ENCODE data around the gene TNS1. TPM values are rescaled to one million over a fixed set of nuclear protein-coding genes. Genes with fewer than 3 reads are reported as not detected.

The TNS1 gene
- total RNA-seq, 1 experiment from 2014 or later, result 6.2 TPM

DNA sequence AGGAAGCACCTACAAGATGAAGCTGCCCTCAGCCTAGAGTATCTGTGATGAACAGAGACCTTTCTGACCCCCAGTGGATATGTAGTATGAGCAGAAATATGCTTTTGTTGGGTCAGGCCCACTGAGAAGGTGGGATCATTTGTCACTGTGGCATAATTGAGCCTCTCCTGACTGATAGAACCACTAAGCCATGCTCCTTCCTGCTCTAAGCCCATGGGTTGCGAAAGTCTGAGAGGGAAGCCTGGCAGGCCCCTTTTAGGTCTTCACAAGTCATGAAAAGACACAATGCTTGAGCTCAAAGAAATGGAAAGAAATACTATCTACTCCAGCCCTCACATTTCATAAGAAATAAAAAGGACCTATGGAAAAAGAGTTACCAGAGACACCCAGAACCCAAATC lies 127.7 kb downstream of the TNS1 start:
- intact Hi-C loops (cut with micrococcal nuclease), result no loop called here
- Histone ChIP-seq H3K9ac (ENCODE audit: low read length) (no peak overlapping the region), H3K4me3 (replicated peaks in 1 of 2; ENCODE audit: low read depth in 1 of 2, low read length in 2 of 2) (no peak overlapping the region), H3K27ac (ENCODE audit: low read depth, low read length) (no peak overlapping the region), H3K27me3 (ENCODE audit: insufficient read depth, low read length) (no peaks in the 10 kb centered on the region), H3K4me1 (ENCODE audit: control insufficient read depth in 1 of 2, insufficient read depth in 2 of 2, low read length in 2 of 2) (no peaks in the 10 kb centered on the region), H3K9me3 (ENCODE audit: control insufficient read depth in 1 of 2, insufficient read depth in 1 of 2, low read depth in 1 of 2, low read length in 2 of 2) (no peaks in the 10 kb centered on the region), H3K36me3 (ENCODE audit: control insufficient read depth in 1 of 2, insufficient read depth in 2 of 2, low read length in 2 of 2) (no peaks in the 10 kb centered on the region), H3K79me2 (ENCODE audit: insufficient read depth, low read length) (no peaks in the 10 kb centered on the region), H4K20me1 (ENCODE audit: insufficient read depth) (no peaks in the 10 kb centered on the region), H2AFZ (ENCODE audit: low read depth, low read length, poor library complexity, severe bottlenecking) (no peak overlapping the region), H3K9me2 (ENCODE audit: insufficient read depth) (no peaks in the 10 kb centered on the region), H3K4me2 (ENCODE audit: low read length) (no peak overlapping the region)
- ChIA-PET CTCF (interaction anchor here (1.5 kb wide), 1 partner anchor 12 kb away, joined by 5 read pairs; no protein-coding TSS in a partner anchor), RAD21 (ENCODE audit: low non-redundant PET in 1 of 2, low total read pairs in 2 of 2, uncharacterized antibody in 2 of 2, unreplicated experiment in 2 of 2) (no interaction called here), POLR2A (no interaction called here)
- DNase-seq (ENCODE audit: low read depth, low spot score) (no peak), ATAC-seq (no peak)
- TF ChIP-seq, protein P1, sequence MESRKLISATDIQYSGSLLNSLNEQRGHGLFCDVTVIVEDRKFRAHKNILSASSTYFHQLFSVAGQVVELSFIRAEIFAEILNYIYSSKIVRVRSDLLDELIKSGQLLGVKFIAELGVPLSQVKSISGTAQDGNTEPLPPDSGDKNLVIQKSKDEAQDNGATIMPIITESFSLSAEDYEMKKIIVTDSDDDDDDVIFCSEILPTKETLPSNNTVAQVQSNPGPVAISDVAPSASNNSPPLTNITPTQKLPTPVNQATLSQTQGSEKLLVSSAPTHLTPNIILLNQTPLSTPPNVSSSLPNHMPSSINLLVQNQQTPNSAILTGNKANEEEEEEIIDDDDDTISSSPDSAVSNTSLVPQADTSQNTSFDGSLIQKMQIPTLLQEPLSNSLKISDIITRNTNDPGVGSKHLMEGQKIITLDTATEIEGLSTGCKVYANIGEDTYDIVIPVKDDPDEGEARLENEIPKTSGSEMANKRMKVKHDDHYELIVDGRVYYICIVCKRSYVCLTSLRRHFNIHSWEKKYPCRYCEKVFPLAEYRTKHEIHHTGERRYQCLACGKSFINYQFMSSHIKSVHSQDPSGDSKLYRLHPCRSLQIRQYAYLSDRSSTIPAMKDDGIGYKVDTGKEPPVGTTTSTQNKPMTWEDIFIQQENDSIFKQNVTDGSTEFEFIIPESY (IDR thresholded peaks at IDR 0.05; ENCODE audit: extremely low read depth, insufficient replicate concordance, low read length), result no peak
- TF ChIP-seq EZH2phosphoT487 (IDR thresholded peaks at IDR 0.05; ENCODE audit: borderline replicate concordance) (no peak), ZFX (IDR thresholded peaks at IDR 0.05) (no peak)
- TF ChIP-seq, protein P2, sequence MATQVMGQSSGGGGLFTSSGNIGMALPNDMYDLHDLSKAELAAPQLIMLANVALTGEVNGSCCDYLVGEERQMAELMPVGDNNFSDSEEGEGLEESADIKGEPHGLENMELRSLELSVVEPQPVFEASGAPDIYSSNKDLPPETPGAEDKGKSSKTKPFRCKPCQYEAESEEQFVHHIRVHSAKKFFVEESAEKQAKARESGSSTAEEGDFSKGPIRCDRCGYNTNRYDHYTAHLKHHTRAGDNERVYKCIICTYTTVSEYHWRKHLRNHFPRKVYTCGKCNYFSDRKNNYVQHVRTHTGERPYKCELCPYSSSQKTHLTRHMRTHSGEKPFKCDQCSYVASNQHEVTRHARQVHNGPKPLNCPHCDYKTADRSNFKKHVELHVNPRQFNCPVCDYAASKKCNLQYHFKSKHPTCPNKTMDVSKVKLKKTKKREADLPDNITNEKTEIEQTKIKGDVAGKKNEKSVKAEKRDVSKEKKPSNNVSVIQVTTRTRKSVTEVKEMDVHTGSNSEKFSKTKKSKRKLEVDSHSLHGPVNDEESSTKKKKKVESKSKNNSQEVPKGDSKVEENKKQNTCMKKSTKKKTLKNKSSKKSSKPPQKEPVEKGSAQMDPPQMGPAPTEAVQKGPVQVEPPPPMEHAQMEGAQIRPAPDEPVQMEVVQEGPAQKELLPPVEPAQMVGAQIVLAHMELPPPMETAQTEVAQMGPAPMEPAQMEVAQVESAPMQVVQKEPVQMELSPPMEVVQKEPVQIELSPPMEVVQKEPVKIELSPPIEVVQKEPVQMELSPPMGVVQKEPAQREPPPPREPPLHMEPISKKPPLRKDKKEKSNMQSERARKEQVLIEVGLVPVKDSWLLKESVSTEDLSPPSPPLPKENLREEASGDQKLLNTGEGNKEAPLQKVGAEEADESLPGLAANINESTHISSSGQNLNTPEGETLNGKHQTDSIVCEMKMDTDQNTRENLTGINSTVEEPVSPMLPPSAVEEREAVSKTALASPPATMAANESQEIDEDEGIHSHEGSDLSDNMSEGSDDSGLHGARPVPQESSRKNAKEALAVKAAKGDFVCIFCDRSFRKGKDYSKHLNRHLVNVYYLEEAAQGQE (IDR thresholded peaks at IDR 0.05; ENCODE audit: low read depth), result no peak
- no TSS peak for BruUV-seq (replicated peaks)

All from HCT116 (cell line).